HL-60/S4 treated with retinoic acid at 250 ng/mL for 4 days and 3 days (cell line): ENCODE measurements around the gene AJM1.
"Not testable (repeated sequence)": the region's sequence is repeated elsewhere in the genome, so short reads cannot be mapped to it uniquely, and the experiment has no call there.

Experiments
- in situ Hi-C: fragments of 300-500 bp; cut with MboI; formaldehyde crosslinking; loops from 2 replicates; pipeline ENCODE4 v1.7.0; 2022; ENCODE audit warnings: low sequenced_read_pairs

Gene AJM1

GRCh38 chr9:136829981-136830885 is 12.0 kb upstream of the AJM1 start:
- in situ Hi-C loops: no loop called here

GRCh38 chr9:136831002-136831719 is 11.1 kb upstream of the AJM1 start:
- in situ Hi-C loops: no loop called here

GRCh38 chr9:136831720-136832104 is 10.6 kb upstream of the AJM1 start:
- in situ Hi-C loops: no loop called here

GRCh38 chr9:136832581-136832980 is 9.7 kb upstream of the AJM1 start:
- in situ Hi-C loops: no loop called here

- in situ Hi-C loops: not testable (repeated sequence)
These were observed 8.8 kb upstream of the AJM1 start for GRCh38 chr9:136833381-136834048.

GRCh38 chr9:136835162-136835931 is 6.9 kb upstream of the AJM1 start:
- in situ Hi-C loops: no loop called here

GRCh38 chr9:136835932-136836904 is 6.1 kb upstream of the AJM1 start:
- in situ Hi-C loops: no loop called here

GRCh38 chr9:136837146-136837855 is 5.0 kb upstream of the AJM1 start:
- in situ Hi-C loops: no loop called here

- in situ Hi-C loops: not testable (repeated sequence)
These were observed 4.4 kb upstream of the AJM1 start for GRCh38 chr9:136837856-136838277.

GRCh38 chr9:136838314-136839228 is 3.7 kb upstream of the AJM1 start:
- in situ Hi-C loops: no loop called here

- in situ Hi-C loops: no loop called here
These were observed 2.8 kb upstream of the AJM1 start for GRCh38 chr9:136839229-136840139.

- in situ Hi-C loops: no loop called here
These were observed 2.0 kb upstream of the AJM1 start for GRCh38 chr9:136840140-136840876.

- in situ Hi-C loops: no loop called here
These were observed 1.2 kb upstream of the AJM1 start for GRCh38 chr9:136840877-136841645.

GRCh38 chr9:136841646-136842379 is 465 bp upstream of the AJM1 start:
- in situ Hi-C loops: not testable (repeated sequence)
